Stimulated activated CD8-positive, alpha-beta memory T cell treated with anti-CD3 and anti-CD28 coated beads, Interleukin-4, amount 100 ng/mL, for 24 hours (primary cell): Measurements from ENCODE around the gene ZNF771.
A peak's percentile ranks its signal among the peaks of the same experiment; 100 is the strongest.

ENCODE experiments used
- DNase-seq: peaks from one replicate; pipeline ENCODE4 v3.0.0-alpha.2; 2020; ENCODE audit warnings: low read depth

Gene ZNF771

DNA sequence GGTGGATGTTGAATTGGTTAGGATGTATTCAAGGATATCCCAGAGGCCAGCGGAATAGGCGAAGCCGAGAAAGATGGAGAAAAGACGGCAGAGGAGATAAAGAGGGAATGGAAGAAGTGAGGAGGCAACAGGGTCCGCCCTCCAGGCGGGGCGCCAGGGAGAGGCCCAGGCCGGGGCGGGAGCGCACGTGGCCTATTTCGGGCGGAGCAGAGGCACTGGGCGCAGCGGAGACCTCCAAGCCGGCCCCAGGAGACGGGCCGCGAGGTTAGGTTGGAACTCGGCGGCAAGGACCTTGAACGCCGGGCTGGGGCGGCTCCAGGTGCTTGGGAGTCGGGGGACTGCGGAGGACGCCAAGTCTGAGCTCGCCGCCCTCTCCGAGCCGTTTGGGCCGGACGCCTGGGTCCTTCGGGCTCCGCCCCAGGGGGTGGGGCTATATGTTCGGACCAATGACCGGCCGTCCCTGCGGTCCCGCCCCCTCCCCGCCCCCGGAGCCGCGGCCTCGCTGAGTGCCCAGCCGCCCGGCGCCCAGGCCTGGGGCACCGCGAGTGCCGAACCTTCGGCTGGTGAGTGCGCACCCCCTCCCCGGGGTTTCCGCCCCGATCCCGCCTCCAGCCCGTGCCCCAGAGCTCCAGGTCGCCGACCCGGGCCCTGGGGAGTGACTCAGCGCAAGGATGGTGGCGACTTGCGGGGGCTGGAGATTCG is at the start of gene ZNF771:
Gene ZNF771 (plus strand): TSS at position 505 of the 702 bp plus-strand sequence. CDS start 448 bp downstream, outside the sequence.
- peak; percentile 93 for DNase-seq

DNA sequence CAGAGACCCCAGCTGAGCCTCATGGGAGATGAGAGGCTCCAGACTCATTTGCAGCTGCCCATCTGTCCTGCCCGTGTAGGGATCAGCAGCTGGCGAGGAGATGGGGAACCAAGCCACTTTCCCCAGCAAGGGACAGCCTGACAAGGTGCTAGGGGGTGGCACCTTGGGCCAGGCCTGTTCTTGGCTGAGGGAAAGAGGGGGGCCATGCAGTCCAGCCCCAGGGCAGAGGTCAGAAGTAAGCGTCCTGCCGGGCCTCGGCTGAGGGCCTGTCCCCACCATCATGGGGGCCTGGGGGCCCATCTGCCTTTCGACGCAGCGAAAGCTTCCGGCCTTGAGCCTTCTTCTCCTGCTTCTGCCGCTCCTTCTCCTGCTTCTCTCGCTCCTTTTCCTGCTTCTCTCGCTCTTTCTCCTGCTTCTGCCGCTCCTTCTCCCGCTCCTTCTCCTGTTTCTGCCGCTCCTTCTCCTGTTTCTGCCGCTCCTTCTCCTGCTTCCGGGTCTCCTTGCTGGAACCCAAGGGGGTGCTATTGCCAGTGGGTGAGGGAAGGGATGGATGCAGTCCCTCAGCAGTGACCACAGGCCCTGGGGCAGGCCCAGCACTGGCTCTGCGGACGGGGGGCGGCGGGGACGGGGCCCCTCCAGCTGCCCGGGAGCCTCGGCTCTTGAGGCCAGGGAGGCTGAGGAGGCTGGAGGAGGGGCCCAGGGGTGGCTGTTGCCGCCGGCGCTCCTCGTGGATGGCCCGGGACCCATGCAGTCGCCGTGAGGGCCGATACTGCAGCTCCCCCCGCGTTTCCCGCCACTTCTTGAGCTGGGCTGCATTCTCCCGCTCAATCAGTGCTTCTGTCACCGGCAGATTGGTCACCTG is 49.5 kb upstream of the ZNF771 start:
- no peak for DNase-seq

DNA sequence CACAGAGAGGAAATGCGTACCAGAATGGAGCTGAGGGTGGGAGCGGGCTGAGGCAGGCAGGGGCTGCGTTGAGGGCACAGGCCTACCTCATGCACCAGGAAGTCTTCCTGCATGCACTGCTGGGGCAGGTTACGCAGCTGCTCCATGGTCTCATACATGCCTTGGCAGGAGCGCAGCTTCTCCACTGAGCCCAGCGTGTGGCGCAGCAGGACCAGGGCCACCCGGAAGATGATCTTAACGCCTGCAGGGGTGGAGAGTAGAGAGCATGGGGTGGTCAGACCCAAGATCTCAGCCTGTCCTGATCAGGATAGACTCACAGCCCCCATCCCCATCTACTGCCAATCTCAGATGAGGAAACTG is 48.8 kb upstream of the ZNF771 start:
- no peak for DNase-seq

DNA sequence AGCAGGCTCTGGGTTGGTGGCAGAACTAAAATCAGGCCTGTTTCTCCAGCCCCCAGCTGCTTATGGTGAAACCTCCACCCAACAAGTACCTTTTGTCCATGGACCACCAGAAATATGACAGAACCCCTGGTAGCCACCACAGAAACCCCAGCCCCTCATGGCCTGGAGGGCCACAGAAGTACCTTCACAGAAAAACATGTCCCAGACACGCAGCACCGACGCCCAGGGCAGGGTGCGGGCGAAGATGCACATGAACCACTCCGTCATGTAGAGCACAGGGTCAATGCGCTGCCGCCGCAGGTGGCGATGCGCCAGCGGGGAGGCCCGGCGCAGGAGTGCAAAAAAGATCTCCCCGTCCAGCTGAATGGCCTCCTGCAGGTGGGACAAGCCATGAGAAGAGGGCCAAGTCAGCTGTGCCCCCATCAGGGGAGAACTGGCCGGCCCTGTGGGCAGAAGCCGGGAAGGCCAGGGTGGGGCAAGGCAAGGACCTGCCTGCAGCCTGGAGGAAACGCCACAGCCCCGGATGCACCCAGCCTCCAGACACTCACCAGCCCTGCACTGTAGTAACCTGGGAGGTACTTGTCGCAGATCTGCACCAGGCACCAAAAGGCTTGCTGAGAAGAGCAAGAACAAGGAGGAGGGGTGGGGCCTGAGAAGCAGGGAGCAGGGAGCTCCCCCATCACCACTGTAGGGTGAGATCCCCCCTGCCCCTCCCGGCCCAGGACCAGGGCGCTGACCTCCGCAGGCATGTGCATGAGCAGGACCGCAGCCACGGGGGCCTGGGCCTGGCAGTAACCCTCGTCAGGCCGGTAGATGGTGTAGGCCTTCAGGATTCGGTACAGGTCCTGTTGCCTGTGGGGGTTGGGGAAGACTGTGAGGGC is 48.2 kb upstream of the ZNF771 start:
- DNase-seq: no peak

DNA sequence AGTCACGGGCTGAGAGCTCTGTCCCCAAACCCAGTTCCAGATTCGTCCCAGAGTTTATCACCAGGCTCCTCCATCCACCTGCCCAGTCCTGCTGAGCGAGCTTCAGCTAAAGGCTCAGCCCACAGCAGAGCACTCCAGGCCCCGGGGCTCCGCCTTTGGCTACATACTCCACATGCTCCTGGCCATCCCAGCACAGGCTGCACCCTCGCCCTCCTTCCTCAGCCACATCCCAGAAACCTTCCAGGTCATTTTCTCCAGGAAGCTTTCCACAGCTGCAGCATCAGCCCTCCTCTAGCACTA is 47.6 kb upstream of the ZNF771 start:
- no peak for DNase-seq

DNA sequence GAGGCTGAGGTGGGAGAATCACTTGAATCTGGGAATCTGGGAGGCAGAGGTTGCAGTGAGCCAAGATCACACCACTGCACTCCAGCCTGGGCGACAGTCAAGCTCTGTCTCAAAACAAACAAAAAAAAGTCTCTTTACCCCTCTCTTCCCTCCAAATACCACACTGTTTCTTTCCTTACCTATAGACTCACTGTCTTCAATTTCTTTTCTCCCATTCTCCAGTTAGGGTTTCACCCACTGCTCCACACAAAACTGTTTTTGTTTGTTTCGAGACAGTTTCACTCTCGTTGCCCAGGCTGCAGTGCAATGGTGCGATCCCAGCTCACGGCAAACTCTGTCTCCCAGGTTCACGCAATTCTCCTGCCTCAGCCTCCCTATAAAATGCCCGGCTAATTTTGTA is 46.2 kb upstream of the ZNF771 start:
- no peak for DNase-seq

DNA sequence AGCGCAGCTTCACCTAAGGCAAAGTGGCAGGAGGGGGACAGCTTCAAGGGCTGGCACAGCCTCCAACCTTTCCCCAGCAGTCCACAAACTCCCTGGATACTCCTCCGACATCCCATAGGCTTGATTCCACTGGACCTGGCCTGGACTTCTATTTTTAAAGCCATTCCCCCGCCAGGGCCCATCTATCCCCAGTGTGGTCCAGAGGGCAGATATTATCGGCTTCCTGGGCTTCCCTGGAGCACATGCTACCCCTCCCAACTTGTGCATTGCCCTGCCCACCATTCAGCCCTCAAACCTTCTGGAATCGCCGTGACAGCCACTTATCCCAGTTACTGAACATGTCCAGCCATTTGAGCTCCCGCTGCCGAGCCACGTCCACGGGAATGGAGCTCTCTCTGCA is 42.2 kb upstream of the ZNF771 start:
- DNase-seq: no peak

DNA sequence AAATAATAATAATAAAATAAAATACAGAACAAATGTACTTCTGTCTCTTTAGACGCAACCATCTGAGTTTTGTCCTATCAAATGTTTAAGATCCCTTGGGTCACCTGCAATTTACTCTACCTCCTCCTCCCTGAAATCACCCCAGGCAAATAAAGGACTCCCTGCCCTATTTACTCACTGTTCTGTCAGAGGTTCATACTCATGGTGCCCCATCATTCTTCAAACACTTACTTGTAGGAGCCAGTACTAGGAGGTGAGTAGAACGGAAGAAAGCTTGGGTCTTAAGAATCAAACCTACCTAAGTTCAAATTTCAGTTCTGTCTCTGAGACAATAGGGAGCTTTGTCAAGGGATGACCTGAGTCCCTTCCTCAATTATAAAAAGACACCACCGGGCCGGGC is 40.9 kb upstream of the ZNF771 start:
- no peak for DNase-seq

DNA sequence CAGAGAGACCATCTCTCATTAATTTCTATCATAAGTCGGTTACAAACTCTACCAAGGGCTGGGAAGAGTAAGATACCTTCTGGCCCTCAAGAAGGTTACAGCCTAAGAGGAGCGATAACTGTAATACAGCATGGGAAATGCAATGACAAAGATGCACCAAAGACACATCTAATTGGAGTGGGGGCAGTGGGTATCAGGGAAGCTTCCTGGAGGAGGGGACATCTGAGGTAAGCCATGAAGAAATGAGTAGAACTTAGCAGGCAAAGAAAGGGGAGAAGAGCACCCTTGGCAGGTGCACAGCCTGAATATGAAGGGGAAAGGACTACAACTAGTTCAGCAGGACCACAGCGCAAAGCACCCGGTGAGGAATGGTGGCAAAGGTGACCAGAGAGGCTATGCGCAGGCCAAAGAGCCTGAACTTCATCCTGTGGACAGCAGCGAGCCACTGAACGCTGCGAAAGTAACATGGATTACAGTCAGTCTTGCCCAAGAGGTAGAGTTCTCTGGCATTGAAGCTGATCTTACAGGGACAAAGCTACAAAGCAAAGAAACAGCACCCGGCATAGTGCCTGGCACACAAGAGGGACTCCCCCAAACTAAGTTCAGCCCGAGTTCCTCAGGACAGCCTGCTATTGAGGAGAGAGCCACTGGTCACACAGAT is 39.9 kb upstream of the ZNF771 start:
- no peak for DNase-seq

DNA sequence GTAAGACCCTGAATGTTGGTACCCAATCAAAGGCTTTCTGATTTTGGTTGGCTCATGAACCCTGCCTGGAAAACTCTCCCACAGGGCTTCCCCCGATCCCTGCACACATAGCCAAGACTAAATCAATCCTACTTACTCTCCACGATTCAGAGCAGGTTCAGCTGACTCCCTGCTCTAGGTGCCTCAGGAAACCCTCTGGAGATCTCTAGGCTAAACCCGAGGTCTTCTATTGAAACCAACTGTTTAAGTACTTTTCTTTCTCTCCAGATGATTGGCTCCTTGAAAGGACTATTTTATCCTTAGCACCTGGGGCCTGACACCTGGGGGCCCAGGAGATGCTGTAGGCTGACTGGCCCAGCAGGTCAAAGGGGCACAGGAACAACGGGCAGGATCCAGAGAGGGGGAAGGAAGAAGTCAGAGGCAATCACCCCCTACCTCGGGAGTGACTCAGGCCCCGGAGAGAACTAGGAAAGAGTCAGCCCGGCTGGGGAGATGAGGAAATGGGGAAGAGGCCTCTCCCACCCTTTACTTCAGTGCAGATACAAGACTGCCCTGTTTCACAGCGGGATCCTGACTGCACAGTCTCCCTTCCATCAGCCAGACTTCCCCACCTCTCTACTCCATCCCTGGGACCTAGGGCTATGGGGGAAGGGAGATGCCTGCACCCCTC is 39.1 kb upstream of the ZNF771 start:
- no peak for DNase-seq

DNA sequence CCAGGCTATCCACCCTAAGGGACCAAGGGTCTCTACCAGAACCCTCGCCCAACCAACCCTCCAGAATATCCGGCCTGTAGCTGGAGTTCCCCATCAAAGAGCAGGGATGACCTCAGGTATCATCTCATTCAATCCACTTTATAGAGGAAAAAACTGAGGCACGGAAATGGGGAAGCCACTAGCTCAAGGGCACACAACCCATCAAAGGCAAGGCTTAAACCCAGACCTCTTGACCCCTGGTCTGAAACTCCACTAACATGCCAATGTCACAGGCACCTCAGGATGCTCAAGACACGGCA is 38.7 kb upstream of the ZNF771 start:
- no peak for DNase-seq

DNA sequence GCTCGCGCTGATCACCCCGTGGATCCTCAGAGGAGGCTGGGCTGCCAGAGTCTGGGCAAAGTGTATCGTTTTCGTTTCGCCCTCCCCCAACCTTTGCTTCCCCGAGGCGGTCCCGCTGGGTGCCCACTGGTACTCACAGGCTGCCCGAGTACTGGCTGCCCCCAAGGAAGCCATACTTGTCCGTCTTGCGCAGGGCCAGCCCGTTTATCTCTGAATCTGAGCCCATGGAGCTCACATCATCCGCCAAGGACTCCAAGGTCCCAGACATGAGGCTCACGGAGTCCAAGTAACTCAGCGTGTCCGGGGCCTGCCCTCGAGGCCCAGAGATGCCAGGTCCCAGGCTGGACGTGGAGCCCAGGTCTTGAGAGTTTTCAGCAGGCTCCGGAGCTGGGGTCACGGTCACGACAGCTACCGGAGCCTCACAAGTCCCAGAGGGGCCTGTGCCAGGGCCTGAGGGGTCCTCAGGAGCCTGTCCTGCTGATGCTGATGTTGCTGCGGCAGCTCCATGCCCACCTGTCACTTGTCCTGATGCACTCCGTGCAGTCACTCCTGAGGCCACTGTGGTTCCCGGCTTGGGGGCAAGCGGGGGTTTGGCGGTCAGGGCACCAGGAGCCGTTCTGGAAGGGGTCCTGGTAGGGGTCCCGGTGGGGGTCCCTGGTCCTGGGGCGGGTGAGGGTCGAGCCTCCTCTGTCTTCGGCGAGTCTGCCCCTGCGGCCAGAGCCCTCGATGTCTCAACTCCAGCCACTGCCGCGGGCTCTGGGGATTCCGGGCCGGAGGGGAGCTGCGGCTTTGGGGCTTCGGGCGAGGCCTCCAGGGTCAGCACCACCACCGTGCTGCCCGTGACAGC is 38.1 kb upstream of the ZNF771 start:
- no peak for DNase-seq

DNA sequence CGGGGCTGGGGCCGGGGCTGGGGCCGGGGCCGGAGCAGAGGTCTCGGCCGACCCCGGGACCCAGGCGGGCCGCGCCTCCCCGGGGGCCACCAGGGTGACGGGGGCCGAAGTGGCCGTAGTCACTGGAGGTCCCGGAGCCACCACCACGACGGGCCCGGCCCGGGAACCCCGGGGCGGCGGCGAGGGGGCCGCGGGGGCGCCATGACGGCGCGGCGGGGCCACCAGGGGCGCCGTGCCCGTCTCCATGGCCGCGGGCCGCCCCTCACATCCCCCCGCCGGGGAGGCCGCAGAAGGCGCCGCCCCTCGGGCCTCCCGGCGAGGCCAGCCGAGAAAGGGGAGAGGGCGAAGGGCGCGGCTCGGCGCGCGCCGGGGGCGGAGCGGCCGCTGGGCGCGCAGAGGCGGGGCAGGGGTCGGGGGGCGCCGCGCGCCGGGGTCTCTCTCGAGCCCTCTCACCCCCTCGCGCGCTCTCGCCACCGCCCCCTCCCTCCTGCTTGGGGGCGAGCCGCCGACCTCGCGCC is 37.4 kb upstream of the ZNF771 start:
- DNase-seq: no peak

DNA sequence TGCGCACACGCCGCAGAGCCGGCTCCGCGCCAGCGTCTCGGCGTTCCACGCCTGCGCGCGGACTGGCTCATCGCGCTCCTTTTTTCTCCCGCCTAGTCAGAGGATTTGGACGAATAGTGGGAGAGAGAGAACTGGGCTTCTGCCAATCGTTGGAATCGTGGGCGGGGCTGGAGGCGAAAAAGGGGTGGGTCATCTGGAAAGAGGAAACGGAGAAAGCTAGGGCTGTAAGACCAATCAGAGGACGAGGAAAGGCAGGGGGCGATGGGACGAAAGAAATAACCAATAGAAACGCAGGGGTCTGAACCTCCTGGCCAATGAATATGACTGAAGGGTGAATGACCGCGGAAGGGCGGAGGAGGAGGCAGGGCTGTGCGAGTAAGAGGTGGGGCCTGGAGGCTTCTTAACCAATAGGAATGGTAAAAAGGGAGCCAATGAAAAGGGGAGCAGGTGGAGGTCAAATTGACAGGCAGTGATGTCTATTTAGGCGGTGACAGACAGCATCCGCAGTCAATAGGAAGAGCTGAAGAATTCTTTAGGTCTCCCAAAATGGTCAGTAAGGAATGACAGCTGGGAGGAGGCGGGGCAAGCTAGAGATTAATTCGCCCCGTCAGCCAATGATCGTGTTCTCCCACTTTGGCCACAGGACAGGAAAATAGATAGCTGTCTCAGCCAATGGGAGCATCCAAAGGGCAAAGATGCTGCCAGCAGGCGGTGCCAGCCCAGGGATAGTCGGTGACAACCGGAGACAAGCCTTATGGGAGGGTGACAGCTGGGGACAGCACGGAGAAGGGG is 36.8 kb upstream of the ZNF771 start, which contains the start of gene TBC1D10B:
Gene TBC1D10B (minus strand): TSS at position 39 of the 792 bp plus-strand sequence. CDS start 311 bp downstream, outside the sequence.
- DNase-seq: peak; percentile 95

DNA sequence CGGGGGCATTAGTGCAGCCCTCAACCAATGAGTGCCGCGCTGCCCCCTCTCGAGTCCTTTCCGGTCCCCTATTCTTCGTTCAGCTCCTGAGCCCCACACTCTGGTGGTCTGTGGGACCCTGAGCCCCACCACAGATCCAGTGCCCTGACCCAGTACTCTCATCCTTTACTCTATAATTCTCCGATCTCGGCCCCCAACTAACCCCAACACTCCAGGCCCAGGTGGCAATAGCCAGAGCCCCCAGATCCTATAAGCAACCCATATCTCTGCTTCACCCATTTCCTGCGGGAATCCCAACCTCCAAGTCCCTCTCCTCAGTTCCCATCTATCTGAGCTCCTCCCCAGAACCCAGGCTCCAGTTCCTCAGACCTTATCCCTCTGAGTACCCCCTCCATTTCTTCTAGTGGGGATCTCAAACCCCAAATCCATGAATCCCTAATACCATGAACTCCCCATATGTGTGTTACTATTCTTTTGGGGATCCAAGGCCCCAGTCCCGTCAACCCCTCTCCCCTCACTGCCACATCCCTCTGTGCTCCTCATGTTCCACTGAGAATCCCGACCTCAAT is 36.1 kb upstream of the ZNF771 start:
- no peak for DNase-seq

DNA sequence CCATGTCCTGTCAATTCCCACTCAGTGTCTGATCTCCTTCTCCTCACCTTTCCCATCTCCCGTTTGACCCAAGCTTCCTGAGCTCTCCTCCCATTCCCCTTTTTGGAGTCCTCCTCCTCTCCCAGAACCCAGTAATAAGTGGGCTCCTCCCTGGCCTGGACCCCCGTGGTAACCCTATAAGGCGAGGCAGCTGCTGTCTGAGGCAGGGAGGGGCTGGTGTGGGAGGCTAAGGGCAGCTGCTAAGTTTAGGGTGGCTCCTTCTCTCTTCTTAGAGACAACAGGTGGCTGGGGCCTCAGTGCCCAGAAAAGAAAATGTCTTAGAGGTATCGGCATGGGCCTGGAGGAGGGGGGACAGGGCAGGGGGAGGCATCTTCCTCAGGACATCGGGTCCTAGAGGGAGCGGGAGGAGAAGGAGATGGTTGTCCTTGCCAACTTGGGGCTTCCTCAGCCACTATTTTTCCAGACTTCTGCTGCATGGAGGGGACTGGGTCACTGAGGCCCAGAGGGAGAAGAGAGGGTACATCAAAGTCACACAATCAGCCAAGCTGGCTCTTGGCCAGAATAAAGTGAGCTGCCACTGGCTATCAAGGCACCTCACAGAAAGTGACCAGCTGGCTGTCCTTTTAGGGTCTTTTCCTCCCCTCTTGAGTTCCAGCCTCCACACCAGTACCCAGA is 35.2 kb upstream of the ZNF771 start:
- no peak for DNase-seq

DNA sequence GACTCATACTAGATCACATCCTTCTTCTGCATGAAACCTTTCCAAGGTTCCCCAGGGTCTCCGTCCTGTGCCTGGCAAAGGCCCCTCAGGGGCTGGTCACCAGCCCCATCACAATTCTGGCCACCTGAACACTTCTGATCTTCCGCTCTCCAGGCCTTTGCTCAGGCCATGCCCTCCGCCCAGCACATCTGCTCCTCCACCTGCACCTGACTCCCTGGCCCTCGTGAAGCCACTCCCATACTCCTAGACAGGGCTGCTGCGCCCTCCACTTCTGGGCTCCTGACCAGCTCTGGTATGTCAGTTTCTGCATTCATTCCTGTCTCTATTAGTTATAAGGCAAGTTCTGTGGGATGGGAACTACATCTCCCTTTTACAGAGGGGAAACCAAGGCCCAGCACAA is 34.7 kb upstream of the ZNF771 start:
- DNase-seq: no peak

DNA sequence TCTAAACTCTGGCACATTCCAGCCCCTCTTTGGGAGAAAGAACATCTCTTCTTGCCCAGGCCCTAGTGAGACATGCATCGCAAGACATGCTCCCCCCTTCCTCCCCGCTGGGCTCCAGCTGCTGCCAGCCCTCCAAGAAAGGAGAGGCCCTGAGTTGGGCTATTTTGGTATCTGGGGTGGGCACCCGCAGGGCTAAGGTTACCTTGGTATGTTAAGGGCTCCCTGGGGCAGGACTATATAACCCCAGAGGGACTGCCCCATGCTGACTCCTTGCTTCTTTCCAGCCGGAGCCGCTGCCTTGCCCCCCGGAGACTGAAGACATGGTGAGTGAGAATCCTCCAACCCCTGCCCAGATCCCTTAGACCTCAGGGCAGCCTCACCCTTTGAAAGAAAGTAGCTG is 32.9 kb upstream of the ZNF771 start, which contains the start of gene MYL11:
Gene MYL11 (plus strand): TSS at position 265 of the 400 bp plus-strand sequence. CDS start 56 bp downstream, at position 321.
- no peak for DNase-seq

DNA sequence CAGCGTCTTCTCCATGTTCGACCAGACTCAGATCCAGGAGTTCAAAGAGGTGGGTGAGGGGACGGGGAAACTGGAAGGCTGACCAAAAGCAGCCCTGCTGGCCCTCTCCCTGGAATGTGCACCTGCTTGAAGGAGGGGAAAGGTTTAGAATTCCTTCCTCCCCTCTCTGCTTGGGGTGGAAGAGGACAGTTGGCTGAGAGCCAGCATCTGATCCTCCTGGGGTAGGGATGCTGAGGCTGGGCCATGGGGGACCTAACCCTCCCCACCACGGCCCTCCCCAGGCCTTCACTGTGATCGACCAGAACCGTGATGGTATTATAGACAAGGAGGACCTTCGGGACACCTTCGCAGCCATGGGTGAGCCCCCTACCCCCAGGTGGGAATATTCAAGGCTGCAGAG is 31.5 kb upstream of the ZNF771 start:
- DNase-seq: no peak
